IPS-NIHi7 (cell line): ENCODE results near the gene IFITM10.
A peak's percentile ranks its signal among the peaks of the same experiment; 100 is the strongest.

Experiments
- DNase-seq: peaks from one replicate; pipeline ENCODE4 v3.0.0; 2012; ENCODE audit warnings: mixed read lengths; ENCODE audit errors: extremely low spot score

The IFITM10 gene

DNA sequence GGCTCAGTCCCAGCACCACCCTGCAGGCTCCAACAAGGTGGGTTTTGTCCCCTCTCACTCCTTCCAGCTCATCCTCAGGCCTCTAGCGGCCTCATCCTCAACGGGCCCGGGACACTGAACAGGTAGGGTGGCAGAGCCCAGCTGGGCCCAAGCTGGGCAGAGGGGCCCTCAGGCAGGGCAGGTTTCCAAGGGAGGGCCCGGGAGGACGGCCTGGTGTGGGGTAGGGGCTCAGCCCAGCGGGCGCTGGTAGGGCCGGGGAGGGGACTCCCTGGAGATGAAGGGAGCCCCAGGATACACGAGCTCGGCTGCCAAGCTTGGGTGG is 2.5 kb upstream of the IFITM10 start:
- no peak for DNase-seq

GRCh38 chr11:1751999-1752906 is 1.9 kb upstream of the IFITM10 start:
- DNase-seq, result no peak

- DNase-seq, result no peak
Observed at GRCh38 chr11:1751531-1751921, 1.1 kb upstream of the IFITM10 start.

DNA sequence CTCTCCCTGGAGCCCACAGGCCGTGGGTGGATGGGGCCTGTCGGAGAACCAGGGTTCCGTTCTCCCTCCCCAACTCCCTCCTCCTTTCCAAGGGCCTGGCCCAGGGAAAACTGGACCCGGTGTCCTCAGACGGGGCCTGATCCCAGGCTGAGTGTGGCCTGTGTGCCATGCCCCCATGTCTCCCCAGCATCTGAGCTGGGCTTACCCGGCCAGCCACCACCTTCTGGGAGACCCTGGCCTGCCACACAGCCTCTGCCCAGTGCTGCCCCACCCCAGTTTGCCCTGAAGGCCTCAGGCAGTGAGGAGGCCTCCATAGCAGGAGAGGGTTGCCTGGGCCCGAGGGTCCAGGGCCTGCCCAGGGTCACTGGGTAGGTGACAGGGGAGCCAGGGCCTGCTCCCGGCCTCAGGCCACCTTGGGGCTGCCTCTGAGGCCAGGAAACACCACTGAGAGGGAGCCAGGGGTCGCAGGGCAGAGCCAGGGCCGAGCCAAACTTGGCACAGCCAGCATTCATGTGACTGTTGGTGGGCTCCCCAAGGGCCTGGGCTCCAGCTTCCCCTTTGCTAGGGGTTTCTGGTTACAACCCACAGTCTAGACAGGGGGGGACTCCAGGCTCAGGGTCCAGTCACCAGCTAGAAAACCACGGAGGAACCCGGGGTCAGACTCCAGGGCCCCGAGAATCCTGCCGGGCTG is 590 bp upstream of the IFITM10 start:
- DNase-seq, result no peak

GRCh38 chr11:1749395-1750351 is 722 bp downstream of the IFITM10 start:
- peak; percentile 35 for DNase-seq

- DNase-seq, result peak; percentile 70
Observed at GRCh38 chr11:1748636-1749394, 1.6 kb downstream of the IFITM10 start.

DNA sequence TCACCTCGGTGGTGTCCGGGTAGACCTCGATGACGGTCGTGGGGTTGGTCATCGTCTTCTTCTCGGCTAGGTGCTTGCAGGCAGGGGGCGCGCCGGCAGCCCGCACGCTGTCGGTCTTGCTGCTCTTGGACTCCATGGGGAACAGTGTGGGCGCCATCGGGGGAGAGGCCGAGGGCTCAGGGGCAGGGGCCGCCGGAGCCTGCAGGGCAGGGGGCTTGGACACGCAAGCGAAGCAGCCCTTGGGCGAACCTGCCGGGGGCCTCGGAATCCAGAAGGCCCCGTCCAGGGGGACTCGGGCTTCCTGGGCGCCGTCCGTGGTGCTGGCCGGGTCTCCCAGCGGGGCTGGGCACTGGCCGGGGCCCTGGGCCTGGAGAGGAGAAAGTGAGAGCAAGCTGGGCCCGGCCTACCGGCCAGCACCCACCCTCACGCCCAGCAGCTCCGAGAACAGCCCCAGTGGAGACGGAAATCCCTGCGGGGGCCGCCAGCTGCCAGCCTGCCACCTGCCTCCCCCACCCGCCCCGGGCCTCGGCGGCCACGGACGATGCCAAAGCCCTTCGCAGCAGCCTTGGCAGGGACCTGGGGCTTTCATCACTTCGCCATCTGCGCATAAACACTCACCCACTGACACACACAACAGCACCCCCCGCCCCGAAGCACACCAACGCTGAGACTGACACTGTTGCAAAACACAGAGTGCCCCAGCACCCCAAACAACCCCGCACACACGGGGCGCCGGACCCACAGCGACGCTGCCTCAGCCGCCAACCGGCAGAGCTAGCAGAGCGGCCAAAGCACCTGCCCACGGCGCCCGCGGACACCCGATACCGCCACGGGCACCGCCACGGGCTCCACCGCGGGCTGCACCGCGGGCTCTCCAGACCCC is 2.4 kb downstream of the IFITM10 start:
- DNase-seq, result peak; percentile 51

- DNase-seq, result no peak
Observed at GRCh38 chr11:1746956-1747752, 3.2 kb downstream of the IFITM10 start.

DNA sequence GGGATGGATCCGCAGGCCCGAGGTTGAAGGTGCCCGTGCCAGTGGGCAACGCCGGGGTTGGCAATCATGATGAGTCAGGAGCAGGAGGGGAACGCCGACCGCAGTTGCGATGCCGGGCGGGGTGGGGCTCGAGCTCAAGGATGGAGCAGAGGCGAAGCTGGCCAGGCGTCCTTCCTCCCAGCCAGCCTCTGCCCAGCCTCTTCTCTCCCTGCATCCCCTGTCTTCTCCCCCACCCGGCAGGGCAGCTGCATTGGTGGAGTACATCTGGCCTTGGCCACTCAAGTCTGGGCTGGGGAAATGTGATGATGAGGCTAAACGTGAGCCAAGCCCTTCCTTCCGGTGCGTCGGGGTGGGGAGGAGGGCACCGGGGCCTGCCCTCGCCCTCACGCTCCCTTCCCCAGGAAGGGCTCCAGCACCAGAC is 3.9 kb downstream of the IFITM10 start:
- no peak for DNase-seq

DNA sequence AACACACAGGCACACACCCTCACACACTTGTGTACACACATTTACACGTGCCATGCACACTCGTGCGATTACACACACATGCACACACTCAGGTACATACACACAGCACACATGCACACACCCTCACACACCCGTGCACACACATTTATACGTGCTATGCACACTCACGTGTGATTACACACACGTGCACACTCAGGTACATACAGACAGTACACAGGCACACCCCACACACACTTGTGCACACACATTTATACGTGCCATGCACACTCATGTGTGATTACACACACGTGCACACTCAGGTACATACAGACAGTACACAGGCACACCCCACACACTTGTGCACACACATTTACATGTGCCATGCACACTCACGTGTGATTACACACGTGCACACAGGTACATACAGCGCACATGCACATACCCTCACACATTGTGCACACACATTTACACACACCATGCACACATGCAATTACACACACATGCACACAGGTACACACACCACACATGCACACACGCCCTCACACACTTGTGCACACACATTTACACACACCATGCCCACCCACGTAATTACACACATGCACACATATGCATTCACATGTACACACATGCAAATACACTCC is 4.6 kb downstream of the IFITM10 start:
- no peak for DNase-seq

DNA sequence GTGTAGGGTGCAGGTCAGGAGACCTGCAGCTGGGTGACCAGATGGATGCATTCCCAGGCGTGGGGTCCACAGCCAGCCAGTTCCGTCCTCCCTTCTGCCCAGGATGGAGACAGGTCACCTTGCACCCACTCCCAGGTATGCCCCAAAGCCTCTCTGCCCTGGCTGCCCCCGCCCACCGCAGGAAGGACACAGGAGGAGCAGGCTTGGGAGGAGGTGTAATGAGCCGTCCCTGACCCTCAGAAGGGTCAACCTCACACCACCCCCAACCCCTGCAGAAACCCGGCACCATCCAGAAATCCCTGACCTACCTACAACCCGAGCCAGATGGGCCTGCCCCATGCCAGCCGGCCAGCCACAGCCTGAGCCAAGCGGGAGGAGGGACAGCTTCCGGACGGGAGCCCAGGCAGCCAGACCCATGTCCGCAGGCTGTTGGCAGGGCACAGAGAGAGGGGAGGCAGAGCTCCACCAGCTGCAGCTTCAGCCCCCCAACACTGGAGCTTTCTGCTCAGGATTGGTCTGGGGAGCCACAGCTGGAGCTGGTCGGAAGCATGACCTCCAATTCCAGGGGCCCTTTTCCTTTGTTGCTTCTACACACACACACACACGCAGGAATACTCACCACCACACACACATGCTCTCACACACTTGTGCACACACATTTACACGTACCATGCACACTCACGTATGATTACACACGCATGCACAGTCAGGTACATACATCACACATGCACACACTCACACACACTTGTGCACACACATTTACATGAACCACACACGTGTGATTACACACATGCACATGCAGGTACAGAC is 5.3 kb downstream of the IFITM10 start:
- DNase-seq, result no peak

DNA sequence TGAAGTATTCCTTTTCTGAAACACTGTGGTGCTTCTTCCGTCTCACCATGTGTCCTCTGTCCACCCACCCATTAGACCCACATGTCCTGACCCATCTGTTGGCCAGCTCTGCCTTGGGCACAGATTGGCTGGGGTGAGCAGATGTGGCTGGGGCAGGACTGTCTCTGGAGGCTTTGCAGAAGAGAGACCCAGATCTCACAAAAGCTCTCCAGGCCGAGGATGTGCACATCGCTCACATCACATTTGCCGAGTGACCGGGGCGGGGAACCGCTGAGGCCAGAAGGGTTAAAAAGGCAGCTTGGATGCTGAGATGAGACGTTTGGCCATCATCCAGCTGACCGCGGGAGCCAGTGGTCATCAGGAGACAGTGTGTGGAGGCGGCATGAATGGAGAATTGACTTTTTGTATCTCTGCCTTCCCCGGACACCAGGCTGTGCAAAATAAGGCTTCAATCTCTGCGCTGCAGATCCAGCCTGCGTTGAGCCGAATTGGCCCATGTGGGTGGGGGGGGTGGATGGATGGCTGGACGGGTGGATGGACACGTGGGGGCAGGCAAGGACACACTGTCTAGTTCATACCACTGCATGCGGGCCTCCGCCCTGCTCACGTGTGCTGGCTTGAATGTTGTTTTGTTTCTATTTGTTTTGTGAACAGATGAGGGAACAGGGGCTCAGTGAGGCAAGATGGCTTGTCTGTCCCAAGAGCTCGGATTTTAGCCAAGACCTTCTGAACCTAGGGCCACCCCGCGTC is 6.1 kb downstream of the IFITM10 start:
- no peak for DNase-seq

DNA sequence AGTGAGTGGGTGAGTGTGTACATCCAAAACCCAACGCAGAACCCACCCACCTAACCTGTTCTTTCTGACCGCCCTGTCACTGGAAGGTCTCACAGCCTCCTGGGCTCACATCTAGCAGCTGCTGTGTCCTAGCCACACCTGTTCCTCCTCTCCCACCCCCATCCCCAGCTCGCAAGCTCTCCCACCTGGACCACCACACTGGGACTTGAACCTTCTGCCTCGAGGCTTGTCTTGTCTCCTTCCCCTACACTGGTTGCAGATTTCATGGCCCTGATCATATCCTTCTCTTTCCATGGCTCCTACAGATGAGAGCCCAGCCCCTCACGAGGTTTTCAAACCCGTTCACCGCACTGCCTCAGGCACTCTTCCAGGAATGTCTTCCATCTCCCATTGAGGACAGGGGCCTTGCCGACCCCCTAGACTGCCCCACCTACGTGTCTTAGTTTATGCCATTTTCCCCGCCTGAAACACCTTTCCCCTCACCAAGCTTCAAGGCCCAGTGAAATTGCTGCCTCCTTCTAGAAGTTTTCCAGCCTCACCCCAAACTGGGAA is 6.7 kb downstream of the IFITM10 start:
- DNase-seq, result no peak

DNA sequence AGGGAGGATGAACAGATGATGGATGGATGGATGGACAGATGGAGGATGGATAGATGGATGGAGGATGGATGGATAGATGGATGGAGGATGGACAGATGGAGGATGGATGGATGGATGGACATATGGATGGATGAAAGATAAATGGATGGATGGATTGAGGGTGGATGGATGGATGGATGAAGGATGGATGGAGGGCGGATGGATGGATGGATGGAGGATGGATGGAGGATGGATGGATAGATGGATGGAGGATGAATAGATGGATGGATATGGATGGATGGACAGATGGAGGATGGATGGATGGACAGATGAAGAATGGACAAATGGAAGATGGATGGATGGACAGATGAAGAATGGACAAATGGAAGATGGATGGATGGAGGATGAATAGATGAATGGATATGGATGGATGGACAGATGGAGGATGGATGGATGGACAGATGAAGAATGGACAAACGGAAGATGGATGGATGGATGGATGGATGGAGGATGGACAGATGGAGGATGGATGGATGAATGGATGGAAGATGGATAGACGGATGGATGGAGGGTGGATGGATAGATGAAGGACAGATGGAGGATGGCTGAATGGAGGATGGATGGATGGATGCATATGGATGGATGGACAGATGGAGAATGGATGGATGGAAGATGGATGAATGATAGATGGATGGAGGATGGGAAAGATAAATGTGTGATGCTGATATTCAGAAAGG is 7.4 kb downstream of the IFITM10 start:
- no peak for DNase-seq

- no peak for DNase-seq
Observed at GRCh38 chr11:1742371-1742770, 8.0 kb downstream of the IFITM10 start.

- no peak for DNase-seq
Observed at GRCh38 chr11:1741741-1742140, 8.7 kb downstream of the IFITM10 start.
